Calu3 (cell line): Measurements from ENCODE around the gene GRK3. TPM values are rescaled to one million over a fixed set of nuclear protein-coding genes. Genes with fewer than 3 reads are reported as not detected.

Experiments used
- BruUV-seq: library from RNA; stranded (reverse); fragments of 400-500 nt; replicated peaks from 2 replicates; lab custom pipeline; 2021; lab: Mats Ljungman, UMichigan
- CTCF ChIA-PET: fragments of 300-600 bp; sonication (Branson Sonifier 250); formaldehyde crosslinking; loops from one replicate; lab custom pipeline; 2022; ENCODE audit warnings: antibody characterized with exemption; lab: Charles Lee
- DNase-seq: peaks from one replicate; pipeline ENCODE4 v3.0.0; 2022
- H3K27ac Mint-ChIP-seq: one replicate; pipeline ENCODE4 v1.8.0; 2022; ENCODE audit warnings: mixed read lengths; ENCODE audit not compliant: unreplicated experiment
- H3K27me3 Mint-ChIP-seq: one replicate; pipeline ENCODE4 v1.8.0; 2022; ENCODE audit warnings: mixed read lengths; ENCODE audit not compliant: unreplicated experiment
- H3K36me3 Mint-ChIP-seq: one replicate; pipeline ENCODE4 v1.8.0; 2022; ENCODE audit warnings: mild to moderate bottlenecking, moderate library complexity, mixed read lengths; ENCODE audit not compliant: insufficient read depth, unreplicated experiment
- H3K4me1 Mint-ChIP-seq: one replicate; pipeline ENCODE4 v1.8.0; 2022; ENCODE audit warnings: mild to moderate bottlenecking, low read depth, mixed read lengths; ENCODE audit not compliant: unreplicated experiment
- H3K4me3 Mint-ChIP-seq: one replicate; pipeline ENCODE4 v1.8.0; 2022; ENCODE audit warnings: mild to moderate bottlenecking, low read depth, moderate library complexity, mixed read lengths; ENCODE audit not compliant: unreplicated experiment
- H3K9me3 Mint-ChIP-seq: one replicate; pipeline ENCODE4 v1.8.0; 2022; ENCODE audit warnings: low read depth, mixed read lengths; ENCODE audit not compliant: unreplicated experiment
- CTCF ChIP-seq: fragments of 200-600 bp; IDR thresholded peaks from one replicate; pipeline ENCODE4 v1.8.0; 2022; ENCODE audit warnings: antibody characterized with exemption; ENCODE audit not compliant: unreplicated experiment
- intact Hi-C: fragments of 100-400 bp; cut with micrococcal nuclease; formaldehyde crosslinking; loops from one replicate; pipeline ENCODE4 v1.10.0; 2022; ENCODE audit not compliant: unreplicated experiment
- total RNA-seq: library from RNA; stranded (reverse); gene quantifications from 2 replicates; pipeline ENCODE4 v1.2.3, GENCODE V29; 2022

The GRK3 gene
- total RNA-seq, 1 experiment from 2014 or later, result 12.0 TPM

- Mint-ChIP-seq H3K27ac (no peak overlapping the region), H3K9me3 (no peaks in the 10 kb centered on the region), H3K36me3 (no peaks in the 10 kb centered on the region), H3K27me3 (no peaks in the 10 kb centered on the region), H3K4me3 (no peak overlapping the region), H3K4me1 (no peaks in the 10 kb centered on the region)
- CTCF ChIA-PET, result no interaction called here
- peak; percentile 6 for DNase-seq
- intact Hi-C loops, result no loop called here
- BruUV-seq, result no TSS peak
- no peak for TF ChIP-seq CTCF
Measured at GRCh38 chr22:25668437-25668836, 104.0 kb downstream of the GRK3 start.

GRCh38 chr22:25669253-25670069 is 105.0 kb downstream of the GRK3 start:
- Mint-ChIP-seq H3K27ac (no peak overlapping the region), H3K9me3 (no peaks in the 10 kb centered on the region), H3K27me3 (no peaks in the 10 kb centered on the region), H3K4me1 (no peaks in the 10 kb centered on the region), H3K4me3 (no peak overlapping the region), H3K36me3 (no peaks in the 10 kb centered on the region)
- TF ChIP-seq CTCF, result no peak
- CTCF ChIA-PET, result no interaction called here
- intact Hi-C loops, result no loop called here
- no TSS peak for BruUV-seq
- no peak for DNase-seq

- CTCF ChIA-PET, result no interaction called here
- no peak overlapping the region for H3K27ac Mint-ChIP-seq
- no peaks in the 10 kb centered on the region for H3K9me3 Mint-ChIP-seq
- DNase-seq, result no peak
- no peaks in the 10 kb centered on the region for H3K4me1 Mint-ChIP-seq
- TF ChIP-seq CTCF, result no peak
- H3K36me3 Mint-ChIP-seq, result no peaks in the 10 kb centered on the region
- BruUV-seq, result no TSS peak
- no peaks in the 10 kb centered on the region for H3K27me3 Mint-ChIP-seq
- H3K4me3 Mint-ChIP-seq, result no peak overlapping the region
- intact Hi-C loops, result no loop called here
Measured at GRCh38 chr22:25670070-25670461, 105.6 kb downstream of the GRK3 start.

- Mint-ChIP-seq H3K4me1 (no peaks in the 10 kb centered on the region), H3K9me3 (no peaks in the 10 kb centered on the region), H3K27ac (no peak overlapping the region), H3K36me3 (no peaks in the 10 kb centered on the region), H3K27me3 (no peaks in the 10 kb centered on the region), H3K4me3 (no peak overlapping the region)
- intact Hi-C loops, result no loop called here
- no TSS peak for BruUV-seq
- TF ChIP-seq CTCF, result no peak
- CTCF ChIA-PET, result no interaction called here
- DNase-seq, result no peak
Measured at GRCh38 chr22:25672289-25673084, 108.0 kb downstream of the GRK3 start.
